IMR-90 (cell line): ENCODE results near the gene GTPBP4. TPM values are rescaled to one million over a fixed set of nuclear protein-coding genes. Genes with fewer than 3 reads are reported as not detected.

Source experiments
- ATAC-seq: fragments of 200-7000 bp; cut with Tn5 transposase; 2 replicates; pipeline ENCODE4 v1.9.1; 2020; ENCODE audit warnings: low read depth, mild to moderate bottlenecking, moderate library complexity
- BruUV-seq: library from RNA; stranded (reverse); fragments of 400-500 nt; replicated peaks from 2 replicates; lab custom pipeline; 2021; lab: Mats Ljungman, UMichigan
- CTCF ChIA-PET: fragments of 300-600 bp; formaldehyde crosslinking; extraction: SDS; loops from one replicate; lab custom pipeline; 2021; ENCODE audit warnings: antibody characterized with exemption; lab: Yijun Ruan, JAX
- POLR2A ChIA-PET: fragments of 300-600 bp; sonication (Branson Sonifier 250); formaldehyde crosslinking; loops from one replicate; lab custom pipeline; 2022; ENCODE audit warnings: antibody characterized with exemption; ENCODE audit not compliant: unreplicated experiment; lab: Charles Lee
- DNase-seq: peaks from one replicate; pipeline ENCODE4 v3.0.0; 2013
- H2AFZ ChIP-seq: replicated peaks from 2 replicates; pipeline ENCODE3; 2013; ENCODE audit warnings: low read length, mild to moderate bottlenecking; ENCODE audit not compliant: poor library complexity
- H2AK5ac ChIP-seq: 2 replicates; pipeline ENCODE4 v1.6.1; 2013; ENCODE audit warnings: low read depth, low read length, inconsistent platforms
- H2AK9ac ChIP-seq: replicated peaks from 2 replicates; pipeline ENCODE3; 2013; ENCODE audit warnings: mild to moderate bottlenecking, low read depth, low read length, moderate library complexity; ENCODE audit not compliant: poor library complexity
- H2BK120ac ChIP-seq: 2 replicates; pipeline ENCODE4 v1.6.1; 2013; ENCODE audit warnings: low read depth, low read length, inconsistent platforms
- H2BK15ac ChIP-seq: 3 replicates; pipeline ENCODE4 v1.6.1; 2013; ENCODE audit warnings: low read depth, low read length, inconsistent platforms
- H2BK20ac ChIP-seq: 2 replicates; pipeline ENCODE4 v1.6.1; 2013; ENCODE audit warnings: low read depth, mild to moderate bottlenecking, inconsistent platforms, low read length, moderate library complexity
- H2BK5ac ChIP-seq: 2 replicates; pipeline ENCODE4 v1.6.1; 2013; ENCODE audit warnings: mild to moderate bottlenecking, low read depth, low read length, inconsistent platforms; ENCODE audit not compliant: poor library complexity, severe bottlenecking
- H3K14ac ChIP-seq: replicated peaks from 2 replicates; pipeline ENCODE4 v1.6.1; 2013; ENCODE audit warnings: low read depth, low read length, inconsistent platforms
- H3K18ac ChIP-seq: 2 replicates; pipeline ENCODE4 v1.6.1; 2013; ENCODE audit warnings: low read depth, low read length, control low read depth
- H3K23ac ChIP-seq: 2 replicates; pipeline ENCODE4 v1.6.1; 2013; ENCODE audit warnings: low read depth, low read length, inconsistent platforms
- H3K27ac ChIP-seq: 2 replicates; pipeline ENCODE4 v1.5.1; 2013; ENCODE audit warnings: mild to moderate bottlenecking, control low read depth, low read length; ENCODE audit not compliant: insufficient read depth
- H3K27me3 ChIP-seq: 2 replicates; pipeline ENCODE4 v1.6.1; 2013; ENCODE audit warnings: low read length; ENCODE audit not compliant: control insufficient read depth, insufficient read depth
- H3K36me3 ChIP-seq: 2 replicates; pipeline ENCODE4 v1.6.1; 2013; ENCODE audit warnings: low read length, mixed read lengths; ENCODE audit not compliant: control insufficient read depth, insufficient read depth
- H3K4ac ChIP-seq: 2 replicates; pipeline ENCODE4 v1.6.1; 2013; ENCODE audit warnings: low read depth, low read length, inconsistent platforms
- H3K4me1 ChIP-seq: 2 replicates; pipeline ENCODE4 v1.6.1; 2013; ENCODE audit warnings: low read length, mixed read lengths; ENCODE audit not compliant: control insufficient read depth, insufficient read depth
- H3K4me2 ChIP-seq: 2 replicates; pipeline ENCODE4 v1.6.1; 2013; ENCODE audit warnings: low read depth, mild to moderate bottlenecking, control low read depth, low read length, moderate library complexity
- H3K4me3 ChIP-seq: 2 replicates; pipeline ENCODE4 v1.5.1; 2013; ENCODE audit warnings: low read depth, mild to moderate bottlenecking, control low read depth, low read length, moderate library complexity; ENCODE audit not compliant: insufficient read depth
- H3K56ac ChIP-seq: 2 replicates; pipeline ENCODE4 v1.6.1; 2013; ENCODE audit warnings: low read length, inconsistent platforms; ENCODE audit not compliant: insufficient read depth; ENCODE audit errors: extremely low read depth
- H3K79me1 ChIP-seq, 2 experiments: 2 replicates each; pipeline ENCODE4 v1.6.1; 2013; ENCODE audit warnings: low read length in 2 of 2, inconsistent platforms in 1 of 2, low read depth in 1 of 2
- H3K9ac ChIP-seq: 2 replicates; pipeline ENCODE4 v1.6.1; 2013; ENCODE audit warnings: low read depth, low read length, control low read depth
- H3K9me1 ChIP-seq: 2 replicates; pipeline ENCODE4 v1.6.1; 2013; ENCODE audit warnings: low read length, inconsistent platforms; ENCODE audit not compliant: insufficient read depth
- H3K9me3 ChIP-seq: 2 replicates; pipeline ENCODE4 v1.6.1; 2013; ENCODE audit warnings: low read length; ENCODE audit not compliant: control insufficient read depth, insufficient read depth
- H4K20me1 ChIP-seq: 2 replicates; pipeline ENCODE4 v1.6.1; 2013; ENCODE audit warnings: low read length, inconsistent platforms; ENCODE audit not compliant: insufficient read depth
- H4K5ac ChIP-seq: 2 replicates; pipeline ENCODE4 v1.6.1; 2013; ENCODE audit warnings: mild to moderate bottlenecking, low read depth, low read length, control low read depth
- H4K8ac ChIP-seq, 2 experiments: 2 replicates each; pipeline ENCODE4 v1.6.1; 2013; ENCODE audit warnings: low read depth in 2 of 2, low read length in 2 of 2, control low read depth in 1 of 2, inconsistent platforms in 1 of 2
- H4K91ac ChIP-seq: 2 replicates; pipeline ENCODE4 v1.6.1; 2013; ENCODE audit warnings: low read depth, low read length, inconsistent platforms; ENCODE audit not compliant: insufficient read depth
- BHLHE40 ChIP-seq: fragments of 150-350 bp; IDR thresholded peaks from 2 replicates; pipeline ENCODE4 v1.6.1; 2016; ENCODE audit warnings: mild to moderate bottlenecking, low read depth, low read length
- CEBPB ChIP-seq: IDR thresholded peaks from 2 replicates; pipeline ENCODE4 v1.6.1; 2012; ENCODE audit warnings: low read depth, low read length, improper control_type of control experiment
- CHD1 ChIP-seq: IDR thresholded peaks from 2 replicates; pipeline ENCODE4 v1.6.1; 2012; ENCODE audit warnings: low read depth, low read length, improper control_type of control experiment
- FOS ChIP-seq: fragments of 150-350 bp; IDR thresholded peaks from 2 replicates; pipeline ENCODE4 v1.6.1; 2016; ENCODE audit warnings: low read depth, low read length
- MAFK ChIP-seq: IDR thresholded peaks from 2 replicates; pipeline ENCODE4 v1.6.1; 2012; ENCODE audit warnings: low read depth, low read length, improper control_type of control experiment
- MAZ ChIP-seq: IDR thresholded peaks from 2 replicates; pipeline ENCODE4 v1.6.1; 2012; ENCODE audit warnings: low read depth, mild to moderate bottlenecking, low read length, improper control_type of control experiment, moderate library complexity, borderline replicate concordance
- MXI1 ChIP-seq: IDR thresholded peaks from 2 replicates; pipeline ENCODE4 v1.6.1; 2012; ENCODE audit warnings: low read depth, mild to moderate bottlenecking, low read length, moderate library complexity, borderline replicate concordance
- NFE2L2 ChIP-seq: fragments of 150-350 bp; IDR thresholded peaks from 2 replicates; pipeline ENCODE4 v1.6.1; 2016; ENCODE audit warnings: low read depth, mild to moderate bottlenecking, low read length
- POLR2A ChIP-seq: IDR thresholded peaks from 2 replicates; pipeline ENCODE4 v1.6.1; 2012; ENCODE audit warnings: mild to moderate bottlenecking, low read depth, low read length
- RAD21 ChIP-seq: IDR thresholded peaks from 2 replicates; pipeline ENCODE4 v1.6.1; 2012; ENCODE audit warnings: low read length, improper control_type of control experiment
- RCOR1 ChIP-seq: IDR thresholded peaks from 2 replicates; pipeline ENCODE4 v1.6.1; 2012; ENCODE audit warnings: mild to moderate bottlenecking, low read length, improper control_type of control experiment; ENCODE audit not compliant: insufficient replicate concordance
- RFX5 ChIP-seq: IDR thresholded peaks from 2 replicates; pipeline ENCODE4 v1.8.0; 2012; ENCODE audit warnings: low read depth, mild to moderate bottlenecking, low read length, moderate library complexity
- SMC3 ChIP-seq: fragments of 150-350 bp; IDR thresholded peaks from 2 replicates; pipeline ENCODE4 v1.6.1; 2016; ENCODE audit warnings: low read depth, mild to moderate bottlenecking, antibody characterized with exemption, low read length, moderate library complexity
- USF2 ChIP-seq: fragments of 150-350 bp; IDR thresholded peaks from 2 replicates; pipeline ENCODE4 v1.6.1; 2017; ENCODE audit warnings: mild to moderate bottlenecking, antibody characterized with exemption, low read length, low read depth
- WGBS, 2 experiments: methylation state at CpG; one replicate each; pipeline versions ENCODE4 v1.1.5 to v1.1.7; 2013; ENCODE audit warnings: missing lambda C conversion rate in 2 of 2; ENCODE audit not compliant: insufficient read length in 1 of 2; ENCODE audit errors: extremely low coverage in 2 of 2; 5-methylcytosine and 5-hydroxymethylcytosine counted together
- dilution Hi-C: fragments of 300-500 bp; cut with HindIII; formaldehyde crosslinking; loops from one replicate; pipeline ENCODE4 v1.14.3; 2018; ENCODE audit warnings: low sequenced_read_pairs; ENCODE audit not compliant: unreplicated experiment
- in situ Hi-C: fragments of 300-500 bp; cut with MboI; formaldehyde crosslinking; loops from 3 replicates; pipeline ENCODE4 v1.14.3; 2019; ENCODE audit warnings: low sequenced_read_pairs, inconsistent platforms, mixed read lengths
- intact Hi-C: fragments of 100-400 bp; cut with micrococcal nuclease; formaldehyde crosslinking; loops from 2 replicates; pipeline ENCODE4 v1.10.0; 2022
- polyA plus RNA-seq, 3 experiments: library from polyadenylated mRNA; depleted of rRNA; stranded (reverse); fragments of >200 nt; gene quantifications; 2 replicates each; pipeline ENCODE4 v1.2.3, GENCODE V29; 2012; ENCODE audit warnings: low replicate concordance in 1 of 3
- total RNA-seq: library from RNA; depleted of rRNA; stranded (reverse); fragments of >200 nt; gene quantifications from 2 replicates; pipeline ENCODE4 v1.2.3, GENCODE V29; 2012
- TF ChIP-seq, protein P1 (sequence below): conservative IDR thresholded peaks from 2 replicates; pipeline ENCODE4 v1.5.1; 2012; ENCODE audit warnings: mild to moderate bottlenecking, low read depth, low read length, improper control_type of control experiment
- TF ChIP-seq, protein P2 (sequence below): fragments of 150-350 bp; IDR thresholded peaks from 2 replicates; pipeline ENCODE4 v1.6.1; 2016; ENCODE audit warnings: low read depth, mild to moderate bottlenecking, low read length, moderate library complexity, borderline replicate concordance

Gene GTPBP4
- total and polyA plus RNA-seq, 2 of the 4 experiments (the other 2 are of a cell fraction): 46.2 to 48.6 TPM

- Histone ChIP-seq H3K18ac (no peak overlapping the region), H2BK15ac (no peak overlapping the region), H2AK9ac (no peak overlapping the region), H3K79me1 (no peaks in the 10 kb centered on the region), H3K36me3 (peaks cover 3% of the 10 kb centered on the region; the same call in 1 of the 2 replicates), H2BK20ac (no peak overlapping the region), H4K8ac (no peak overlapping the region), H3K27me3 (no peaks in the 10 kb centered on the region), H4K20me1 (no peaks in the 10 kb centered on the region), H3K9ac (no peak overlapping the region), H4K5ac (no peak overlapping the region), H4K91ac (no peak overlapping the region), H3K23ac (no peak overlapping the region), H3K4me2 (no peak overlapping the region), H2BK5ac (no peak overlapping the region), H2AK5ac (no peak overlapping the region), H3K4me3 (no peak overlapping the region), H3K27ac (no peak overlapping the region), H3K14ac (no peak overlapping the region), H2BK120ac (no peak overlapping the region), H3K4ac (no peak overlapping the region), H3K9me1 (peaks cover 5% of the 10 kb centered on the region; the same call in 1 of the 2 replicates), H3K9me3 (no peaks in the 10 kb centered on the region), H3K56ac (no peak overlapping the region), H2AFZ (no peak overlapping the region), H3K4me1 (no peaks in the 10 kb centered on the region)
- WGBS, 2 experiments: no CpG with 5 or more reads among the region's 3 CpGs
- in situ Hi-C loops (no loop called here), intact Hi-C loops (no loop called here), dilution Hi-C loops (no loop called here)
- no peak for TF ChIP-seq CEBPB
- TF ChIP-seq RAD21: no peak
- no peak for TF ChIP-seq RCOR1
- TF ChIP-seq, protein P1, sequence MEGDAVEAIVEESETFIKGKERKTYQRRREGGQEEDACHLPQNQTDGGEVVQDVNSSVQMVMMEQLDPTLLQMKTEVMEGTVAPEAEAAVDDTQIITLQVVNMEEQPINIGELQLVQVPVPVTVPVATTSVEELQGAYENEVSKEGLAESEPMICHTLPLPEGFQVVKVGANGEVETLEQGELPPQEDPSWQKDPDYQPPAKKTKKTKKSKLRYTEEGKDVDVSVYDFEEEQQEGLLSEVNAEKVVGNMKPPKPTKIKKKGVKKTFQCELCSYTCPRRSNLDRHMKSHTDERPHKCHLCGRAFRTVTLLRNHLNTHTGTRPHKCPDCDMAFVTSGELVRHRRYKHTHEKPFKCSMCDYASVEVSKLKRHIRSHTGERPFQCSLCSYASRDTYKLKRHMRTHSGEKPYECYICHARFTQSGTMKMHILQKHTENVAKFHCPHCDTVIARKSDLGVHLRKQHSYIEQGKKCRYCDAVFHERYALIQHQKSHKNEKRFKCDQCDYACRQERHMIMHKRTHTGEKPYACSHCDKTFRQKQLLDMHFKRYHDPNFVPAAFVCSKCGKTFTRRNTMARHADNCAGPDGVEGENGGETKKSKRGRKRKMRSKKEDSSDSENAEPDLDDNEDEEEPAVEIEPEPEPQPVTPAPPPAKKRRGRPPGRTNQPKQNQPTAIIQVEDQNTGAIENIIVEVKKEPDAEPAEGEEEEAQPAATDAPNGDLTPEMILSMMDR: no peak
- no peak for TF ChIP-seq MAZ
- no peak for TF ChIP-seq USF2
- TF ChIP-seq RFX5: no peak
- no peak for TF ChIP-seq BHLHE40
- TF ChIP-seq, protein P2, sequence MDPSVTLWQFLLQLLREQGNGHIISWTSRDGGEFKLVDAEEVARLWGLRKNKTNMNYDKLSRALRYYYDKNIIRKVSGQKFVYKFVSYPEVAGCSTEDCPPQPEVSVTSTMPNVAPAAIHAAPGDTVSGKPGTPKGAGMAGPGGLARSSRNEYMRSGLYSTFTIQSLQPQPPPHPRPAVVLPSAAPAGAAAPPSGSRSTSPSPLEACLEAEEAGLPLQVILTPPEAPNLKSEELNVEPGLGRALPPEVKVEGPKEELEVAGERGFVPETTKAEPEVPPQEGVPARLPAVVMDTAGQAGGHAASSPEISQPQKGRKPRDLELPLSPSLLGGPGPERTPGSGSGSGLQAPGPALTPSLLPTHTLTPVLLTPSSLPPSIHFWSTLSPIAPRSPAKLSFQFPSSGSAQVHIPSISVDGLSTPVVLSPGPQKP: no peak
- no peak for TF ChIP-seq NFE2L2
- TF ChIP-seq MXI1: no peak
- TF ChIP-seq POLR2A: no peak
- TF ChIP-seq MAFK: no peak
- no peak for TF ChIP-seq CHD1
- no peak for TF ChIP-seq FOS
- no peak for TF ChIP-seq SMC3
- no peak for ATAC-seq
- no peak for DNase-seq
- ChIA-PET CTCF (no interaction called here), POLR2A (no interaction called here)
- BruUV-seq: no TSS peak
Observed at GRCh38 chr10:1034758-1035157, 46.5 kb downstream of the GTPBP4 start.
